ENCODE measurements around the gene SLC9C1.

Gene SLC9C1

DNA sequence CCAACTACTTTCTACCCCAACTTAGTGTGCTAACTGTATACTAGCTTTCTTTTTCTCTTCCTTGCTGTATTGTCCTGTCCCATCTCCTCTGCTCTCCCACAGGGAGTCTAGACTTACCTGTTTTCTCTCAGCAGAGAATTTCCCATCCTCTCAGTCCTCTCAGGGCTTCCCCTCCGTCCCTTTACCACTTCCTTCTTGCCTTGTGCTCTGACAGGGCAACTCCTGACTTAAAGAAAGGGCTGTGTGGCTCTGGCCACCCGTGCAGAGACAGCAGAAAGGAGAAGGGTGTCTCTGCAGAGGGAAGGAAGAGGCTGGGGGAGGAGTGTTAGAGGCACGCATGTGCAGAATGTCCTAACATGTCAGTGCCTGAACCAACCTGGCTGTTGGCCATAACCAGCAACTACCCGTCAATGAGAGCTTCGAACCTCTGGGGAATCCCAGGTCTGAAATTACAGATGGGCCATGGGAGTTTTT is 161.0 kb downstream of the SLC9C1 start, which contains the start of gene GCSAM:
Gene GCSAM (minus strand): TSS at position 274 of the 474 bp plus-strand sequence. CDS start 128 bp downstream, at position 146.
- DNase-seq (ENCODE audit: low read depth in 2 of 3, low spot score in 2 of 3) = peak in 1 of 3 experiments; percentile 18

DNA sequence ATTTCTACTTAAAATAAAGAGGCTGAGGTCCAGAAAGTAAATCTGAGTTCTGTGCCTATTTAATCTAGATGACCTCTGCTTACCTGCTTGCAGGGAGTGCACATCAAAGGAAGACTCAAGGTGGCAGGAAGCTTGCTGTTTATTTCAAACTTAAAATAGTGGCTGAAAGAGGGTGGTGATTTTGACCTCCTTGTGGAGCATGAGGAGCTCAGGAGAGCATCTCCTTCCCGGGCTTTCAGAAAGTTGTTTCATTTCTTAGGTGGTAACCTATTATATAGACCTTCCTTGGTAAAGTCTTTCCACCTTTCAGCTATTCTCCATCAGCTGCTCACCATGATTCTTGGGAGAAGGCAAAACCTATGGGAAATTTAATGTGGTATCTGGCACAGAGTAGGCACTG is 161.5 kb downstream of the SLC9C1 start:
- no peak for DNase-seq (ENCODE audit: low read depth in 2 of 3, low spot score in 2 of 3)

DNA sequence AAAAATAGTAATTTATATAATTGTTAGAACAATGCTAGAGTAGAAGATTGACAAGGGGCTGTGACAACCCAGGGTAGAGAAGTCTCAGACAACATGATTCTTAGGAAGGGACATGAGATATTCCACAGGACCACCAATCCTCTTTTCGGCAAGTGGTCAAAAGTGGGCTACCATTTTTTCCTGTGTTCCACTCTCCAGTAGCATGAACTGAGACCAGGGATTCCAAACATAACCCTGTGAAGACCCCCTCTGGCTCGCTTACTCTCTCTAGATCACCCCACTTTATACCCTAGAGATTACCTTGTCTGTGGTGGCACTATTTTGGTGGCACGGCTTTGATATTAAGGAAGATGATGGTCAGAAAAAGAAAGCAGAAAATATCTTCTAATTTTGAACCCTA is 161.9 kb downstream of the SLC9C1 start:
- no peak for DNase-seq (ENCODE audit: low read depth in 2 of 3, low spot score in 2 of 3)

DNA sequence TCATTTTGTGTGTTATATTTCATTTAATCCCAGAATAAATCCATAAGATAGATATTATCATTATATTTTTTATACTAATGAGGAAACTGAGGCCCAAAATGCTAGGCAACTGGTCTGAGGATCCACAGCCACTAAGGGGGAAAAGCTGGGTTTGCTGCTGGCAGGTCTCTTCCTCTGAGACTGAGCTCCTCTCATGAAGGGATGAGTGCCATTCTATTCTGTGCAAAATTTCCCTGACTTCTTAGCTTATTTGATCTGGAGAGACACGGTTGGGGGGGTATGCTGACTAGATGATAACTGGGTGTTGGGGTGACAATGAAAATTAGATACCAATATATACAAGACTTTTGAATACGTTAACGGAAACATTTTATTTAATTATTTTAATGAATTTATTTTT is 162.9 kb downstream of the SLC9C1 start:
- DNase-seq (ENCODE audit: low read depth in 2 of 3, low spot score in 2 of 3) = no peak

DNA sequence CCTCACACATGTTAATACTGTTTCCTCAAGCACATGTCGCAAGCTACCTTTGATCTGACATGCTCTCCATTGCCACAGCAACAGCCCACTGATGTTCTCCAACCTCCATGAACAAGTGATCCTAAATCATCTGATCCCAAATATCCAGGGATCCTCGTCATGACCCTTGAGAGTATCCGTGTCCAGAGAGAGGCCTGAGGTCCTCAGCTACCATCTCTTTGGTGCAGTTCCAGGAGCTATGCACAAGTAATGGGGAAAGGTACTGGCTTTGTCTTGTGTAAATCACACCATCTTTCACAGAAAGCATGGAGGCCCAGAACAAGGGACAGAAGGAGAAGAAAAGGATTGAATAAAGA is 163.4 kb downstream of the SLC9C1 start:
- no peak for DNase-seq (ENCODE audit: low read depth in 2 of 3, low spot score in 2 of 3)

DNA sequence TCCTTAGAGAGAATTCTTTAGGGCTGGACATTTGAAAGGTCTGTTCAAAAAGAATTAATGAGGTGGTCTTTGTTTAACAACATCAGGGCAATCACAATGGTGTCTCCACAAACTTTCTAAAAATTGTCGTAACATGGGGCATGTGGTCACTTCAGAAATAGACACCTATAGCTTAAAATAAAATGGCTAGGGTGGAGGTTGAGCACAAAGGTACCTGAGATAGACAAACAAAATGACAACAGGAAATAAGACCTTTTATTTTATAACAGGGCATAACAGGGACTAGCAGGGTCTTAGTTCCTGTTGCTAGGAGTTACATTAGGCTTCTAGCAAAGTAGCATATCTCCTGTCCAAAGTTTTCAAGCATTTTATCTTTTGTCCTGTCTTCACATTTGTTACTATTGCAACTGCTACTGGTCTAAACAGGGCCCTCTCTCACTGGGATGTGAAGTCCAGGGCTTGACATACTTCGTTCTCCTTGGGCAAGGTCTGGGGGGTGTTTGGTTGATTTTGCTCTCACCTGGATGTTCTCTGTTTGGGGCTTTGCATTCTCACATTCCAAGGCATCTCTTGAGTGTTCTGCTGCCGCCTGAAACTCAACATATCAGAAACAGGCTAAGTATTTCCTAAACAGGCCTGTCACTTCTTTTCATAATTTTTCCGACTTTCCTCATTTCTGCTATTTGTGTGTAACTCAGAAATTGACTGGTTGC is 163.9 kb downstream of the SLC9C1 start:
- DNase-seq (ENCODE audit: low read depth in 2 of 3, low spot score in 2 of 3) = no peak

DNA sequence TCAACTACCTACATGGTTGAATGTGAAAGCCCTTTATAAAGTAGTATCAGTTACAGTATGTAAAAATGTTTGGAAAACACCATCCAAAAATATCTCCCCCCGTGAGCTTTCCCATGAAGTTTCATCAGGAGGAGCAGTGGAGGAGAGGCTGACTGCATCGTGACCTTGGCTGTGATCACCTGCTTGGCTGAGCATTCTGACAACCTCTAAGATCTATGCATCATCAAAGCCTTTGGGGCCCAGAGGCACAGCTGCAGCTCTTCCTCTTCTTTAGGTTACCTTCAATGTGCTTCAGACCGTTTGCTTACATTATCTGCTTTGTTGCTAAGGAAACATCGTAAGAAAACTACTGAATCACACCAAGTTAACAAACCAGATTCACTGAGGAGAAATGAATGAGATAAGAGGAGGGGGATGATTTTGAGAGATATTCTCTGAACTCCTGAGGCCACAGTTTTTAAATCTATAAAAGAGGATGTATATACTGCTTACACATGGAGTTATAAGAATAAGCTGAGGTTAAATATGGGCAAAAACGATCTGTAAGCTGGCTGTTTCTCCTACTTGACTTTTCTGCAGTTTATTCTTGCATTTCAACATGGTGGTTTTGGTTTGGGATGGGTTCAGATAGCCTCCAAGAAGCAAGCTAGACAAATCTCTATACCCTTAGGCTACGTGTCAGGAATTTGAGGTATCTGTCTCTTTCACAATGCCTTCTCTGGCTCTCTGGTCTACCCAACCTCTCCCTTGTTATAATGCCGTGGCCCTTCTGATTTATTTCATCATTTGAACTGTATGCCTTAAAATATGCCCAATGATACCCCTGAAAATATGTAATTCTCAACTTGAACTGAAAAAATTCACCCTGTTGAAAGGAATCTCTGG is 164.9 kb downstream of the SLC9C1 start:
- DNase-seq (ENCODE audit: low read depth in 2 of 3, low spot score in 2 of 3) = no peak

DNA sequence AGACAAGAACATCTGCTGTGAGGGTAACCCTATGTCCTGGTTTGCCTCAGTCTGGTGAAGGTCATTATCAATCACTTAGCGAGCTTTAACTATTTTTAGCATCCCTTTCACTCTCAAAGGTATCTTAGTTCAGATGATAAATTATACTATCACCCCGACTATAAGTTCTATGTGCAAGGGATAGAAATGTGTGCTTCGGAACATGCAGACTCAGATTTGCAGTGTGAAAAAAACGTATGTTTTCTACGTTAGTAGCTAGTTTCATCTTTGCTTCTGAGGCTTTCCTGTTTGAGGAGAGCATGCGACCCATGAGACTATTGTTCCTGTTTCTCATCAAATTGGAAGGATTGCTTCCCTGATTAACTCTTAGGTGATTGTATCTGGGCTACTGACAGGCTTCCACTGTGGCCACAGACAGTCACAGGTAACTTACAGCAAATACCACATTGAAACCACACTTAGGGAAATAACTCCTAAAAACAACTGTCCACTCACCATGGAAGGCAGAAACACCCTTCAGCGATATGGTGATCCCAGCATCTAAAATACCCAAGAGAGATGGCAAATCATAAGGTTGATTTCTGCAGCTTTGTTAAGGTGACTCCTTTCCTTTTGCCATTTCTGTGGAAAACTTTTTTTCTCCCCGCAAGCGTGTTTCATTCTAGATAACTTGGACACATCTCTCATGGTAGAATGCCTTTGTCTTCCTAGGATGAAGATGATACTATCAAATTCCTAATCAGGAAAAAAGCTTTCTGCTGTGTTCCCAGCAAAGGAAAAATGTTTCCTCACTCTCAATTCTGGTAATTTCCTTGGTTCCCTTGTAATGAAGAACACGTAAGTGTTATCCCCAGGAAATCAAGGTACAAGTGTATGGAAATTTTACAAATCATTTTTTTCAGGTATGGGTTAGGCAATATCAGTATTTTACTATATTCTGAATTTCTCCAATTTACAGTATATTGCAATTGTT is 166.2 kb downstream of the SLC9C1 start:
- DNase-seq (ENCODE audit: low read depth in 2 of 3, low spot score in 2 of 3) = no peak

DNA sequence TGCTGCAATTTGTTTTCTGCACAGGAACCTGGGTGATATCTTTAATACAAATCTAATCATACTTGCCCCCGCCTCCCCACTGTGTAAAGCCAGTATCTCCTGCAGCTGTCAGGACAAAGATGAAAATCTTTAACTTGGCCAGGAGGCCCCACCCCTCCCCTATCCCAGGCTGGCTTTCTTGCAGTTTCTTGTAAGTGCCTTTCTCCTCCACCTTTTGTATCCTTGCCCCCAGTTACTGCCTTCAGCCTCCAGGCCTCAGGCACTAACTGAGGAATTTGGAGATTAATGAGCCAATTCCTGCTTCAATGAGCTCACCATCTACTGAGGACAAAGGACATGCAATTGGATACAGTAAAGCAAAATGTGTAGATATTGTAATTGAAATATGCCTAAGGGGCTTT is 167.5 kb downstream of the SLC9C1 start:
- DNase-seq (ENCODE audit: low read depth in 2 of 3, low spot score in 2 of 3) = no peak

DNA sequence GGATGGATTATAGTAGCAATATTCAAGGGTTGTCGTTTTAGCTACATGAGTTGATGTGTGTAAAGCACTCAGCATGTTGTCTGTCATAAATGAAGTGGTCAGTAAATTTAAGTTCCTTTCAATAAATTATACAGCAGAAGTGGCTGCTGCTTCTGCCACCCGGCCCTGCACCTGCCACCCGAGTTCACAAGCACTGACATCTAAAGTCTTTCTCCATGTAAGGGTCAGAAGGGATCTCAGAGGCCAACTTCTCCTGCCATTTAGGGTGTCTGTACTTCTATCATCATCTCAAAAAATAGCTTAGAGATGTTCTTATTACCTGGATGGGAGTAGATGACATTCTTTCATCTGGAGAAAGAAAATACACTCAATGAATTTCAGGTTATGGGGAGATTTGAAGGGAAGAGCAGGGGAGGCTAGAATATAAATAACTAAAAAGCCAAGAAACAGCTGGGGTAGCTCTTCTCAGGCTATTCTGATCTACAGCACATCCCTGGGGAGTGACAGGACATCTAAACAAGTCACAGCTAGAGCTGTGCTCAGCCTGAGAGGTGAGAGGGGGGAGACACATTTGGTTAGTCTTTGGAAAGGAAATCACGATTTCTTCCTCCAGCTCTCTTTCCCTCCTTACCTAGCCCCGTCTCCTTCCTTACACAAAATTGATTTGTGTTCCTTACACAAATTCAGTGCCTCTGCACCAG is 169.0 kb downstream of the SLC9C1 start:
- no peak for DNase-seq (ENCODE audit: low read depth in 2 of 3, low spot score in 2 of 3)

DNA sequence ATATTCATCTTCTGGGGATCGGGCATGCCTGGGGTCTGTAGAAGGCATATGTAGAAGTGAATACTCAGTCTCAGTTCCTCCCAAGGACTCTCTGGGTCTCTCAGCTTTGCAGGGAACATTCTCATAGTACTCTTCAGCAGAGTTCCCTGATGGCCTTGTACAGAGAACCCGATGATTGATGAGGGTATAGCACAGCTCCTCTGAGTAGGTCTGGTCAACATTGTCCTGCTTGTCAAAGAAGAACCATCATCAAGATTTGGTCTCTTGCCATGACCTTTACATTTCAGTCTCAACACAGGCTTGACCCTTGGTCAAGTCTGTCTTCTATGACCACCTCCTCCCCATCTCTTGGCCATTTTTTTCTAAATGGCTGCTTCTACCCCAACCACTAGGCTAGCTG is 170.5 kb downstream of the SLC9C1 start:
- no peak for DNase-seq (ENCODE audit: low read depth in 2 of 3, low spot score in 2 of 3)

DNA sequence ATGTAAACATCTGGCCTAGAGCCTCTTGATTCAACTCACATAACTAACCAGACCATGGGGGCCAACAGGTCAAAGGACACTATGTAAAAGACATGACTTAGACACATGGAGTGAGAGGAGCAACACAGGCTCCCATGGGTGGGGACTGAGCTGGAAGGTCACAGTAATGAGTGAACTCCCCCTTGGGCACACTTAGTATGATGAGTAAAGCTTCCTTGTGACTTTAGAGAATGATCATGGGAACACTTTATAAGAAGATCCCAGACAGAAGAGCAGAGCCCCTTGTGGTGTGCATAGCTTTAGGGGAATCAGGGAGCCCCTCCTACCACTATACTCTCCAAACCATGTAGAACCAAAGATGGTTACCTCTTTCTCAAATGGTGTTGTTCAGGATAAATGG is 171.1 kb downstream of the SLC9C1 start:
- no peak for DNase-seq (ENCODE audit: low read depth in 2 of 3, low spot score in 2 of 3)

DNA sequence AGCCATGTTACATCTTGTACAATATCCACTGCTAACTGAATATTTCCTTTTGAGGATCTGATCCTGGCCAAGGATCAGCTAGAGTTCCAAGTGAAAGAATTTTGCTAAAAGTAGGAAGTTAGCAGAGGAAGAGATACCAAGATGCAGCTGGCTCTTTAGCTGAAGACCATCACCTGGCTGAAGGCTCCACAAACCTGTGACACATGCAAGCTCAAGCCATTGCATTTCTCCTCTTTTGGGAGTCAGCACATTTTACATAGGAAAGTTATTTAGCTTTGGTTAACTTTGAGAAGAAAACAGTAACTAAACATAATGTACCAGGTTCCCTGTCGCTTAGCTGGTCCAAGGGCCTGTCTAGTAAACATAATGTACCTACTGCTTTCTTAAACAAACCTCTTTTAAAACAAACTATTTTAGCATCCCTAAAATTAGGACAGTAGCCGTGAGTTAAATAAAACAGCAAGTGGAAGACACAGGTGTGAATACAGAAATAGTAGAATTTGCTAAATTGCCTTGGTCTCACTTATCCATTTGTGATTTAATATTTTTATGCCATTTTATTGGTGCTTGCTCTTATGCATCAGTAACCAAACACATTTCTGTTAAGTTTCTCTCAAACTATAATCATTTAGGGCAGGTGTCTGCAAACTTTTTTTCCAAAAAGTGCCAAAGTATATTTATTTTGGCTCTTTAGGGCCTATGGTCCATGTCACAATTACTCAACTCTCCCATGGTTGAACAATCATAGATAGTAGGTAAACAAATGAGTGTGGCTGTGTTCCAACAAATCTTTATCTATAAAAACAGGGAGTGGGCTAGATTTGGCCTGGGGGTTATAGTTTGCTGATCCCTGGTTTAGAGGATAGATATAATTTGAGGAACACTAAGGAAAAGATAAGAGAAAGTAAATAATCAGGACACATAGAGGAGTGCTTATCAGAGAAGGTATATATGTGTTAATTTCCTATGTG is 172.2 kb downstream of the SLC9C1 start:
- DNase-seq (ENCODE audit: low read depth in 2 of 3, low spot score in 2 of 3) = no peak

DNA sequence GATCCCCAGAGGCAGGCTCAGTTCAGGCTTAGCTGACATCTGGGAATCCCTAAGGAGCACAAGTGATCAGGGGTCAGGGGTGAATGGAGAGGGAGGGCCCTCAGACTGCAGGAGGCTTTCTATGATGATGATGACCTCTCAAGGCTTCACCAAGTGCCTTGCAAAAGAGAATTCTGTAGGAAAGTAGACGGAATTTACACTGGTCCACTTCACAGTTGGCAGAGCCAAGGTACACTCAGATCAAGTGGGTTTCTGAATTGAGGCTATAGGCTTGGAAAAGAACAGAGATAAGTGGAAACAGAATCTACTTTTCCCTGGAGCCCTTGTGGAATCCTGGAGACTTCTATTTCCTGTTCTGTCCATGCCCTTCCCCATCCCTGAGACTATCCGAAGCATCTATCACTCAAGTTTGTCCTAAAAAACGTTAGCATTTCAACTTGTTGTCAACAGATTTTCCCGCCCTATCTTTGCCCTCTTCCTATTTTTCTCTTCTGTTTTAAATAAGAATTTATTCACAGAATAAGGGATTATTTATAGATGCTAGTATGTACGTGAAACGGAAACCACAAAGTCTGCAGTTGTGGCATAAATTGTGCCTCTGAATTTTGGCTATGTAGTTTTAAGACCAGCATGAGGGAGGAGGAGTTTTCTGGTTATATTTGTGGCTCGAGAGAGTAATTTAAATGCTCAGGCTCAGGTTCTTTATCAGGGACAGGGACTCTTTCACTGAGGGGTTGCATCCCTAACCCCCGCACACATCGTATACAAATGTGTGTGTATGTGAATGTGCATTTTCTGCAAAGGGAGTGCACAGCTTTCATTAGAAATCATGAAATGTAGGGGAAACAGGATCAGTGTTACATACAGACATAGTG is 173.8 kb downstream of the SLC9C1 start:
- no peak for DNase-seq (ENCODE audit: low read depth in 2 of 3, low spot score in 2 of 3)

DNA sequence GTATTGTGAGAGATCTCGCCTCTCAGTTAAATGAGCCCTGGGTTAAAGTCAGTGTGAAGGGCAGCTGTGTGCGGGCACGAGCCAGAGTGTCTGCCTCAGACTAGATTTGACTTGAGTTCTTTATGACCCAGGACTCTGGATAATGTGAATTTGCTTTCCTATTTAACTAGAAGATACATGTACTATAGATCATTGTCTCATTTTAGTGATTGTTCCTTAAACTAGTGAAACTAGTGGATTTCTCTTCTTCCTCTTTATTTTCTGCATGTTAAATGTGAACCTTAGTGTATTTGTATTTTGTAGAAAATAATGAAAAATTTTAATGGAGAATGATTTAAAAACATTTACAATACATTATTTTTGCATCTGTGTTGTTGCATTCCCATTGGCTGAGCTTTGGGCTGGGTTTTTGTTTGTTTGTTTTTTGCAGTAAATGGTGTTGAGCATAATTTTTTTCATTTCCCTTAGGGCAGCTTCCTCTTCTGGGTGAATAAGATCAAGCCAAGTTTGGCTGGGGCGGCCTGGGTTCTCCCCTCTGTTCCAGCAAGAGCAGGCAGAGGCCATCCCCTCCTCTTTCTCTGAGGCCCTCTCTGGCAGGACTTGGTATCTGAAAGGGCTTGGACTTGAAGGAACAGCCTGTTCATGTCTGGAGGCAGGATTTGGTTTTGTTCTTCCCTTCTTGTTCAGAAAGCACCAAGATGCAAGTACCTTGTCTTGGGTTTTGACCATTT is 176.0 kb downstream of the SLC9C1 start:
- no peak for DNase-seq (ENCODE audit: low read depth in 2 of 3, low spot score in 2 of 3)

DNA sequence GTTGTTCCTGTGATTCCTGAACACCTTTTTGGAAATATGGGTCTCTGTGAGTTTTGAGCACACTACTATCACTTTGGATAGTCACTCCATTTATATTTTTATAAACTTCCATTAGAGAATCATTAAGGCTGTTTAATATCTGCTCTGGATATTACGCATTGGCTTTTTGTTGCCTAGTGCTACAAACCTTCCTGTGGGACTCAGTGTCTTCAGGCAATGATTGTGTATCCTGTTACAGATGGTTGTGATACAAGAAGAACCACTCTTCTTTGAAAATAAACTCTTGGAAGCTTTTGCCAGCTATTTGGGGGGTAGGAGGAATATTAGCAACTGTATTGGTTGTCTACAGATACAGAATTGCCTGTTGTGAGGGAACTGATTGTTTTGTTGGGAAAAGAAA is 176.6 kb downstream of the SLC9C1 start:
- no peak for DNase-seq (ENCODE audit: low read depth in 2 of 3, low spot score in 2 of 3)

DNA sequence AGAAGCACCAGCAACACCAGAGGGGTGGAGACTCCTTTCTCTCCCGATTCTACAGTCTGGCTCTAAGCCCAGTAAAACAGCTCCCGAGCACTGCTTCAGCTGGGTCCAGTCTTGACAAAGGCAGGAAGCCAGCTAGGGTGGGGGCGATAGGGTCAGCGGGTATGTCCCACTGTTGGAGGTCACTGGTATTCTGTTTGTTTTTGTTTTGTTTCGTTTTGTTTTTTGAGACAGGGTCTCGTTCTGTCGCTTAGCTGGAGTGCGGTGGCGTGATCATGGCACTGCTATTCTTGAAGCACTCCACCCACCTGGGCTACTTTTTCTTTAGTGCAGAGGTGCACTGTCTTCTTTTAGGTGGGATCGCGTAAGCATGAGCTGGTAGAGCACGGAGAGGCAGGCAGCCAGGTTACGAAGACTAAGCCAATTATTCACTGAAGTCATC is 177.2 kb downstream of the SLC9C1 start:
- DNase-seq (ENCODE audit: low read depth in 2 of 3, low spot score in 2 of 3) = no peak
